Choroid plexus epithelial cell (primary cell): ENCODE measurements around the gene TXLNG.

Source experiments
- DNase-seq: peaks from one replicate; pipeline ENCODE4 v3.0.0-alpha.2; 2010; ENCODE audit warnings: low read depth
- H3K4me3 ChIP-seq: 2 replicates; pipeline ENCODE4 v1.5.1; 2011; ENCODE audit warnings: low read depth, mild to moderate bottlenecking, control low read depth, low read length, moderate library complexity
- CTCF ChIP-seq: conservative IDR thresholded peaks from 2 replicates; pipeline ENCODE4 v1.5.1; 2011; ENCODE audit warnings: low read depth, mild to moderate bottlenecking, control low read depth, inconsistent platforms, low read length, moderate library complexity

TXLNG gene

GRCh38 chrX:16786139-16786790 is at the start of gene TXLNG:
Gene TXLNG, plus strand, starts transcription at chrX:16786466. Its CDS starts 22 bp downstream, at chrX:16786488.
- no peak for TF ChIP-seq CTCF
- peak within 1 kb of the TSS; percentile 77 for H3K4me3 ChIP-seq
- DNase-seq = peak; percentile 99

GRCh38 chrX:16737024-16737423 is 49.2 kb upstream of the TXLNG start:
- TF ChIP-seq CTCF = no peak
- no peak for DNase-seq
- no peak overlapping the region for H3K4me3 ChIP-seq

- no peak for TF ChIP-seq CTCF
- H3K4me3 ChIP-seq = no peak overlapping the region
- peak; percentile 54 for DNase-seq
These were observed 46.7 kb upstream of the TXLNG start for GRCh38 chrX:16739574-16739973.

- peak; percentile 41 for TF ChIP-seq CTCF
- peak; percentile 74 for DNase-seq
These were observed 42.5 kb upstream of the TXLNG start for GRCh38 chrX:16743604-16744325.

GRCh38 chrX:16745102-16745501 is 41.2 kb upstream of the TXLNG start:
- no peak overlapping the region for H3K4me3 ChIP-seq
- TF ChIP-seq CTCF = no peak
- DNase-seq = no peak

More at GRCh38 chrX:16743604-16744325, 42.5 kb upstream of the TXLNG start:
- no peak overlapping the region for H3K4me3 ChIP-seq

GRCh38 chrX:16745659-16746058 is 40.6 kb upstream of the TXLNG start:
- no peak overlapping the region for H3K4me3 ChIP-seq
- no peak for TF ChIP-seq CTCF
- no peak for DNase-seq
